GM18507 (cell line): ENCODE data around the gene GLYATL1.
"Not testable (repeated sequence)": the region's sequence is repeated elsewhere in the genome, so short reads cannot be mapped to it uniquely, and the experiment has no call there.

Experiments used
- DNase-seq: peaks from one replicate; pipeline ENCODE4 v3.0.0; 2011; ENCODE audit warnings: low read depth; ENCODE audit not compliant: insufficient read length; ENCODE audit errors: extremely low spot score
- FAIRE-seq: peaks from 2 replicates; lab custom pipeline; 2011; peaks lifted over from hg19 to GRCh38; lab: Jason Lieb, UNC

GLYATL1 gene

GRCh38 chr11:58979222-58979621 lies 39.9 kb downstream of the GLYATL1 start:
- FAIRE-seq = no peak

GRCh38 chr11:58980159-58980843 lies 41.0 kb downstream of the GLYATL1 start:
- DNase-seq = no peak
- no peak for FAIRE-seq

More at GRCh38 chr11:58979222-58979621, 39.9 kb downstream of the GLYATL1 start:
- DNase-seq = no peak

- DNase-seq = no peak
- no peak for FAIRE-seq
Observed at GRCh38 chr11:58992489-58992888, 53.2 kb downstream of the GLYATL1 start.

GRCh38 chr11:58994171-58994570 lies 54.9 kb downstream of the GLYATL1 start:
- DNase-seq (no peak), FAIRE-seq (no peak)

DNA sequence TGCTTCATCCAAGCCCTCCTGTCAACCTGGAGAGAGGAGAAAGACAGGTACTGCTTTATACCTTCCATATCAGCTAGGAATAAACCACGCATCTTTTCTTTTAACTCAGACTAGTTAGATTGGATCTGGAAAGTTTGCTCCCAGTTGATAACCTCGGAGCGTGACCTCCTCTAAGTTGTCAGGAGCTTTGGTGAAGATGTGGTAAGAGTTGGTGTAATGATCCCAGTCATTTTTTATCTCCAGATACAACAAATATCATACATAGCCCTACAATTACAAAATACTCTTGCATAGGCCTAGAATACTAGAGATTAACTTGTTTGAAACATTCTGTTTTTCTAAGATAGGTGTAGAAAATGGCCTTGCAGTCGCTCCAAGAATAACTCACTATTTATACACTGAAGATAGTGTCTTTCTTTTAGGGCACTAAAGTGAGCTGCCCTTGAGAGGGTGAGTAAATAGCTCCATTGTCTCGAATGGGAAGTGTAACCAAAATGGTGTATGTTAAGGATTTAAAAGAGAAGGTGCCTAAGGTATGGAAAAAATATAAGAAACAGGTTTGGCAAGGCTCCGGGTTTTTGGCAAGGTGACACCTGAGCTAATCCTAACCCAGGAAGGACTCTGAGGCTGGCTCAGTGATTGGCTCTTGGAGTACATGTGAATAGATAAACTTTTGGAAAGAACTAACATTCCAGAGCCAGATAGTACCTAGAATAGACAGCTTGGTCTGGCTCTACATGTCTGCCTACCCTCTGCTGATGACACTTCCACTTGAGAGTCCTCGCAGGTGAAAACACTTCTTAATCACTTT lies 59.4 kb downstream of the GLYATL1 start:
- no peak for FAIRE-seq

DNA sequence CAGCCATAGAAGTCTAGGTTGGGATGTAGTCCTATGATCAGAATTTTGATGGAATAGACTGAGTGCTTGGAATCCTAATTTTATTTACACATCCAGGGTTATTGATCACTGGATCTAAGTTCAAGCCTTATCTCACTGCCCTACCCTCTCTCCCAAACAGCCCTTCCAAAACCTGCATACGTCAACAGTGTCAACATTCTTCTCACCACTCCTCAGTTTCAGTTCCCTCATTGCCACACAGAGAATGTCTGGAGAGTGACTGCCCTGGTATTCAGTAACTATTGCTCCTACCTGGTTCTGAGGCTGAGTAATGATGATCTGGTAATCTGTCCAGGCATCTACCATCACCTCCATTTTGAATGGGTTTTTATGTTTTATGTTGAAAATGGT lies 60.0 kb downstream of the GLYATL1 start:
- FAIRE-seq = peak; percentile 39
- DNase-seq = no peak

More for the DNA sequence above, 59.4 kb downstream of the GLYATL1 start:
- DNase-seq = no peak

GRCh38 chr11:59000003-59000402 lies 60.7 kb downstream of the GLYATL1 start:
- DNase-seq (no peak), FAIRE-seq (no peak)

DNA sequence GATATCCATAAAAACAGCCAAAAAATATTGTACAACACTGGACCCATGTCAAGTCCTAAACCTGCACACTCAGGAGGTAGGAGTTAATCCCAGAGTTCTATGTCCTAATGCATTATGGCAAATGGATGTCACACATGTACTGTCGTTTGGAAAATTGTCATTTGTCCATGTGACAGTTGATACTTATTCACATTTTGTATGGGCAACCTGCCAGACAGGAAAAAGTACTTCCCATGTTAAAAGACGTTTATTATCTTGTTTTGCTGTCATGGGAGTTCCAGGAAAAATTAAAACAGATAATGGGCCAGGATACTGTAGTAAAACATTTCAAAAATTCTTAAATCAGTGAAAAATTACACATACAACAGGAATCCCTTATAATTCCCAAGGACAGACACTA lies 62.7 kb downstream of the GLYATL1 start:
- FAIRE-seq, DNase-seq: not testable (repeated sequence)
